ENCODE results near the gene DIAPH2.

DNA sequence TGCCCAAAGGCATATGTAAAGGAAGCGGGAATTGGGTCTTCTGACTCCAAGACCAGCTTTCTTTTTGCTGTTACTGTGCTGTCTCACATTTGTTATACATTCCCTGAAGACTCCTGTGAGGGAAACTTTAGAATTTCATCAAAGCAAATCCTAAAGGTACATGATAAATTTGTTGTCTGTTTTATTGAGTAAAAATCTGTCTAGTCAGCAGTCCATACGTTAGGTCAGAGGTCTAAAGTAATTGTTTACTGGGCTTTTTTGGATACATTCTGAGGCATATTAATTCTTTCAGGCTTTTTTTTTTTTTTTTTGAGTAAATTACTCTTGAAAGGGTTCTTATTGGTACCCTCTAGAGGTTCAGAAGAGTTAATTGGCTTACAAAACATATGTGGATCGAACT is 546.3 kb downstream of the DIAPH2 start:
- TF ChIP-seq, protein P1, sequence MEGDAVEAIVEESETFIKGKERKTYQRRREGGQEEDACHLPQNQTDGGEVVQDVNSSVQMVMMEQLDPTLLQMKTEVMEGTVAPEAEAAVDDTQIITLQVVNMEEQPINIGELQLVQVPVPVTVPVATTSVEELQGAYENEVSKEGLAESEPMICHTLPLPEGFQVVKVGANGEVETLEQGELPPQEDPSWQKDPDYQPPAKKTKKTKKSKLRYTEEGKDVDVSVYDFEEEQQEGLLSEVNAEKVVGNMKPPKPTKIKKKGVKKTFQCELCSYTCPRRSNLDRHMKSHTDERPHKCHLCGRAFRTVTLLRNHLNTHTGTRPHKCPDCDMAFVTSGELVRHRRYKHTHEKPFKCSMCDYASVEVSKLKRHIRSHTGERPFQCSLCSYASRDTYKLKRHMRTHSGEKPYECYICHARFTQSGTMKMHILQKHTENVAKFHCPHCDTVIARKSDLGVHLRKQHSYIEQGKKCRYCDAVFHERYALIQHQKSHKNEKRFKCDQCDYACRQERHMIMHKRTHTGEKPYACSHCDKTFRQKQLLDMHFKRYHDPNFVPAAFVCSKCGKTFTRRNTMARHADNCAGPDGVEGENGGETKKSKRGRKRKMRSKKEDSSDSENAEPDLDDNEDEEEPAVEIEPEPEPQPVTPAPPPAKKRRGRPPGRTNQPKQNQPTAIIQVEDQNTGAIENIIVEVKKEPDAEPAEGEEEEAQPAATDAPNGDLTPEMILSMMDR (IDR thresholded peaks at IDR 0.05) = no peak
- TF ChIP-seq POLR2A (IDR thresholded peaks at IDR 0.05) = no peak
